ENCODE data around the gene NME3.

The NME3 gene

GRCh38 chr16:1723450-1724147 lies 47.7 kb downstream of the NME3 start:
- no peak overlapping the region for H3K4me3 ChIP-seq (ENCODE audit: low read length)
- DNase-seq (ENCODE audit: low read depth): peak; percentile 22
- TF ChIP-seq, protein P1, sequence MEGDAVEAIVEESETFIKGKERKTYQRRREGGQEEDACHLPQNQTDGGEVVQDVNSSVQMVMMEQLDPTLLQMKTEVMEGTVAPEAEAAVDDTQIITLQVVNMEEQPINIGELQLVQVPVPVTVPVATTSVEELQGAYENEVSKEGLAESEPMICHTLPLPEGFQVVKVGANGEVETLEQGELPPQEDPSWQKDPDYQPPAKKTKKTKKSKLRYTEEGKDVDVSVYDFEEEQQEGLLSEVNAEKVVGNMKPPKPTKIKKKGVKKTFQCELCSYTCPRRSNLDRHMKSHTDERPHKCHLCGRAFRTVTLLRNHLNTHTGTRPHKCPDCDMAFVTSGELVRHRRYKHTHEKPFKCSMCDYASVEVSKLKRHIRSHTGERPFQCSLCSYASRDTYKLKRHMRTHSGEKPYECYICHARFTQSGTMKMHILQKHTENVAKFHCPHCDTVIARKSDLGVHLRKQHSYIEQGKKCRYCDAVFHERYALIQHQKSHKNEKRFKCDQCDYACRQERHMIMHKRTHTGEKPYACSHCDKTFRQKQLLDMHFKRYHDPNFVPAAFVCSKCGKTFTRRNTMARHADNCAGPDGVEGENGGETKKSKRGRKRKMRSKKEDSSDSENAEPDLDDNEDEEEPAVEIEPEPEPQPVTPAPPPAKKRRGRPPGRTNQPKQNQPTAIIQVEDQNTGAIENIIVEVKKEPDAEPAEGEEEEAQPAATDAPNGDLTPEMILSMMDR (conservative IDR thresholded peaks at IDR 0.05; ENCODE audit: low read length): peak; percentile 77

GRCh38 chr16:1721372-1721771 lies 50.0 kb downstream of the NME3 start:
- no peak overlapping the region for H3K4me3 ChIP-seq (ENCODE audit: low read length)
- TF ChIP-seq, protein P1 (conservative IDR thresholded peaks at IDR 0.05; ENCODE audit: low read length): no peak
- no peak for DNase-seq (ENCODE audit: low read depth)
